ENCODE measurements around the gene CCDC146. TPM values are rescaled to one million over a fixed set of nuclear protein-coding genes. Genes with fewer than 3 reads are reported as not detected.

CCDC146 gene
- total RNA-seq, 1 donor from 2014 or later, result 4.3 TPM

GRCh38 chr7:77306231-77307067 lies 184.0 kb downstream of the CCDC146 start:
- intact Hi-C loops (cut with DNase I), result no loop called here
- ATAC-seq (no peak), DNase-seq (peak; percentile 61)
- TF ChIP-seq CTCF (IDR thresholded peaks at IDR 0.05), result no peak
- no peaks in the 10 kb centered on the region for H3K4me1 ChIP-seq
- H3K27me3 ChIP-seq, result no peaks in the 10 kb centered on the region
- no peak overlapping the region for H3K27ac ChIP-seq
- H3K4me3 ChIP-seq, result no peak overlapping the region
- peaks cover 14% of the 10 kb centered on the region for H3K36me3 ChIP-seq
- no peaks in the 10 kb centered on the region for H3K9me3 ChIP-seq

DNA sequence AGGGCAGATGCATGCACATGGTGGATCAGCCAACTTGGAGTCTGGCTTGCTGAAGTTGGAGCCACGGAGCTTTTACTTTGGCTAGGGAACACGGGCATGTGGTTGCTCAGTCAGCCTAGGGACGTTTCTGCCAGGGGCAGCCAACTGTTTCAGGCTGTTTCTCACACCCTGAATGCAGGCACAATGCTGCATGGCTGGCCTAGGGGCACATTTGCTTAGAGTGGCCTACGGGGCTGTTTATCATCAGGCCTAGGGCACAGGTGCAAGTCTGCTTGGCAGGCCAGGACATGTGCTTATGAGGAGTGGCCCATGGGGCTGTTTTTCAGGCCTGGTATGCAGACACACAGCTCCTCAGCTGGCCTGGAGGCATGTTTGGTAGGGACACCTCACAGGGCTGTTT lies 186.4 kb downstream of the CCDC146 start:
- Histone ChIP-seq H3K27me3 (no peaks in the 10 kb centered on the region), H3K4me3 (no peak overlapping the region), H3K4me1 (no peaks in the 10 kb centered on the region), H3K27ac (no peak overlapping the region), H3K36me3 (peaks cover 32% of the 10 kb centered on the region), H3K9me3 (no peaks in the 10 kb centered on the region)
- ATAC-seq, result peak; percentile 39
- DNase-seq, result no peak
- intact Hi-C loops (cut with DNase I), result no loop called here
- no peak for TF ChIP-seq CTCF (IDR thresholded peaks at IDR 0.05)

DNA sequence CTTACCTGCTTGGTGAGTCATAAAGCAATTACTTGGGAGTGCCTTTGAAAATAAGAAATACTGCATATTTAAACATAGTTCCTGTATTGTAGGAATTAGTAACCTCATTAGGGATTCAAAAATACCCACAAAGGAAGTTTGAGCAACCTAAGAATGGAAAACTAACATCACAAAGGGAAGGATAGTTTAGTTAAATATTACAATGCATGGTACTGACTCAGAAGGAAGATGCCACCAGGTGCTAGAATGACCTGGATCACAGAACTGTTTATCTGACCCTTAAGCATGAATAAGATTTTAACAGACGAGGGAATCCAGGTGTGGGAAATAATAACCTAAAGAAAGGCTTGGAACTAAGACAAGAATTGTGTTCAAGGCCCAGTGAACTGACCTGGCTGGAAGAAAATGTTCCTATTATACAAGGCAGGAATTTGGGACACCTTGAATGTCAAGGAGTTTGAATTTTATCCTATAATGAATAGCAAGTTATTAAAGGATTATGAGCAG lies 187.4 kb downstream of the CCDC146 start:
- TF ChIP-seq CTCF (IDR thresholded peaks at IDR 0.05), result no peak
- Histone ChIP-seq H3K4me3 (no peak overlapping the region), H3K27ac (no peak overlapping the region), H3K4me1 (no peaks in the 10 kb centered on the region), H3K9me3 (no peaks in the 10 kb centered on the region), H3K36me3 (peaks cover 42% of the 10 kb centered on the region), H3K27me3 (no peaks in the 10 kb centered on the region)
- intact Hi-C loops (cut with DNase I), result no loop called here
- ATAC-seq (no peak), DNase-seq (no peak)

DNA sequence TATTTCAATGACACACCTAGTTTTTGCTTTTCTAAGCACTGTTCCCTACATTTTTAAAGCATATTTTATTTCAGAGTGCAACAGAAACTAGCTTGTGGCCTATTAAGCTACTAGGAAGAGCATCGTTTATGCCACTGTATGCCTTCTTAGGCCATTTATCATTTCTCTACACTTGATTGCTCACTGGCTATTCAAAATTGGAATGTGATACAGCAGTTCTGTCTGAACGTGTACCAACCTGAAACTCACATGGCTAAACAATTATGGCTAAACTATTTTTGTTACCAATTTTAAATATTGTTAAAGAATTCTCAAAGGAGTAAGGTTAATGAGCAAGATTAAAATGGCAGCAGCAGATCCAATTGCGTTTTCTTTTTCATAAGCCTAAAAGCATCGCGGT lies 188.6 kb downstream of the CCDC146 start:
- H3K27me3 ChIP-seq, result no peaks in the 10 kb centered on the region
- no peak overlapping the region for H3K27ac ChIP-seq
- H3K4me1 ChIP-seq, result no peaks in the 10 kb centered on the region
- intact Hi-C loops (cut with DNase I), result no loop called here
- ATAC-seq (no peak), DNase-seq (no peak)
- no peak for TF ChIP-seq CTCF (IDR thresholded peaks at IDR 0.05)
- no peak overlapping the region for H3K4me3 ChIP-seq
- no peaks in the 10 kb centered on the region for H3K9me3 ChIP-seq
- H3K36me3 ChIP-seq, result peaks cover 54% of the 10 kb centered on the region

DNA sequence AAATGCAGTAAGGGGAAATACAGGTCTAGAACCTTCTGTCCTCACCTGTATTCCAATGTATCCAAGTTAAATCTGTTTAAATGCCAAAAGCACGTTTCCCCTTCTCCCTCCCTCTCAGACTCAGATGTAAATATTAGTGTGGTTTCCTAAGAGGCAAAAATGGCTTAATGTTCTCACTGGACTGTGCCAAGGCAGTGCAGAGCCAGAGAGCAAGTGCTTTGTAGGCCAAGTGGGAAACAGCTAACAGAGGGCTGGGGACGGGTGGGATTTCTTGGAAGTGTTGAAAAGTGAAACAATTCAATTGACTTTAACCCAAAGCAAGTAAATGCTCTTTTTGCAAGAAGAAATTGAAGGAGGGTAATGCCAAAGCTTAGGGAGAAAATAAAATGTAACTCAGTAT lies 190.7 kb downstream of the CCDC146 start:
- Histone ChIP-seq H3K27ac (no peak overlapping the region), H3K36me3 (peaks cover 61% of the 10 kb centered on the region), H3K9me3 (no peaks in the 10 kb centered on the region), H3K27me3 (no peaks in the 10 kb centered on the region), H3K4me3 (no peak overlapping the region), H3K4me1 (peaks cover 3% of the 10 kb centered on the region)
- no peak for TF ChIP-seq CTCF (IDR thresholded peaks at IDR 0.05)
- intact Hi-C loops (cut with DNase I), result no loop called here
- DNase-seq, result no peak
- no peak for ATAC-seq

Measured in upper lobe of right lung (tissue), 1 donor.